Choroid plexus epithelial cell (primary cell): ENCODE results near the gene LRTM1.

Experiments
- DNase-seq: peaks from one replicate; pipeline ENCODE4 v3.0.0-alpha.2; 2010; ENCODE audit warnings: low read depth
- H3K4me3 ChIP-seq: 2 replicates; pipeline ENCODE4 v1.5.1; 2011; ENCODE audit warnings: low read depth, mild to moderate bottlenecking, control low read depth, low read length, moderate library complexity
- CTCF ChIP-seq: conservative IDR thresholded peaks from 2 replicates; pipeline ENCODE4 v1.5.1; 2011; ENCODE audit warnings: low read depth, mild to moderate bottlenecking, control low read depth, inconsistent platforms, low read length, moderate library complexity

LRTM1 gene

GRCh38 chr3:54949491-54950044, 21.7 kb upstream of the LRTM1 start:
- H3K4me3 ChIP-seq = no peak overlapping the region
- no peak for DNase-seq
- no peak for TF ChIP-seq CTCF

GRCh38 chr3:54941690-54942362, 14.0 kb upstream of the LRTM1 start:
- no peak overlapping the region for H3K4me3 ChIP-seq
- no peak for TF ChIP-seq CTCF
- no peak for DNase-seq

- no peak for TF ChIP-seq CTCF
- DNase-seq = no peak
- no peak overlapping the region for H3K4me3 ChIP-seq
These were observed 13.1 kb upstream of the LRTM1 start for GRCh38 chr3:54940971-54941370.

GRCh38 chr3:54939557-54940300, 11.9 kb upstream of the LRTM1 start:
- no peak overlapping the region for H3K4me3 ChIP-seq
- peak; percentile 24 for DNase-seq
- no peak for TF ChIP-seq CTCF

GRCh38 chr3:54936561-54936960, 8.7 kb upstream of the LRTM1 start:
- DNase-seq = peak; percentile 36
- H3K4me3 ChIP-seq = no peak overlapping the region
- no peak for TF ChIP-seq CTCF

- no peak for TF ChIP-seq CTCF
- no peak for DNase-seq
- H3K4me3 ChIP-seq = no peak overlapping the region
These were observed 8.0 kb upstream of the LRTM1 start for GRCh38 chr3:54935869-54936268.
